Epithelial cell of proximal tubule (primary cell): Measurements from ENCODE around the gene CR1L. TPM values are rescaled to one million over a fixed set of nuclear protein-coding genes. Genes with fewer than 3 reads are reported as not detected.
A peak's percentile ranks its signal among the peaks of the same experiment; 100 is the strongest.
"Not testable (repeated sequence)": the region's sequence is repeated elsewhere in the genome, so short reads cannot be mapped to it uniquely, and the experiment has no call there.

Experiments
- DNase-seq: peaks from one replicate; pipeline ENCODE4 v3.0.0-alpha.2; 2011; ENCODE audit warnings: low read depth
- H3K4me3 ChIP-seq: 2 replicates; pipeline ENCODE4 v1.5.1; 2011; ENCODE audit warnings: low read depth, mild to moderate bottlenecking, low read length
- CTCF ChIP-seq: conservative IDR thresholded peaks from 2 replicates; pipeline ENCODE4 v1.5.1; 2012; ENCODE audit warnings: low read depth, mild to moderate bottlenecking, low read length
- total RNA-seq: library from RNA; depleted of rRNA; stranded (reverse); fragments of >200 nt; gene quantifications from 2 replicates; pipeline ENCODE4 v1.2.3, GENCODE V29; 2015

The CR1L gene
- total RNA-seq, 1 donor from 2014 or later, result not detected

DNA sequence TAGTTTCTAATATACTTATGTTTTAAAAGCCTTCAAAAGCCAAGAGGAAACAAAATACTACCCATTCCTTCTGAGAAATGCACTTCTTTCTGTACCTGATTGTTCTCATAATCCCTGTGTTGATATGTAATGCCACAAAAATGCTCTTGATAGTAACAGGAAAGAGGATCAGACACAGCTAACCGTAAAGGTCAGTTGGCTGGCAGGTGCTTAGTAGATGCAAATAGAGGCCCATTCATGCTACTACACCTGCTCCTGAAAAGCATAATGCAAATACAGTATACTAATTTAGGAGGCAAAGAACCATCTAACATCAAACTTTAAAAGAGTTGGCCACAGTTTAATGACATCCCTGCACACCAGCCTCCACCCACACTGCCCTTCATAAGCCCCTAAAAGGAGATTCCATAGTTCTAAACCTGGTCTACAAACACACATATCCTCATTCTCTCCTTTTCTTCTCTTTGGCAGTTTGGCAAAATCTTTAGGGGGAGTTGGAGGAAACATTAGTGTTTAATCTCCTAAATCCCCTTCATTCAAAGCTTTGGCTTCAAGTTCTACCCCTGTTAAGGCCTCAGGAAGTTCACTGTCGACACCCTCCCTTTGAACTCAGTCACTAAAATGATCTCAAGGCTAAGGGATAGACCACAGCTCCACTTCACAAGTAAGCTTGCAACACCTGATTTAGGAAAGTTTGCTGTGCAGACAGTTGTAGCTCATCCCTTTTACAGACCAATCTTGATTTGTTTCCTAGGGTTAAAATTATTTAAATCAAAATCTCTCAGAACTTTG is 104.0 kb downstream of the CR1L start:
- TF ChIP-seq CTCF, result no peak
- DNase-seq, result no peak
- H3K4me3 ChIP-seq, result no peak overlapping the region

DNA sequence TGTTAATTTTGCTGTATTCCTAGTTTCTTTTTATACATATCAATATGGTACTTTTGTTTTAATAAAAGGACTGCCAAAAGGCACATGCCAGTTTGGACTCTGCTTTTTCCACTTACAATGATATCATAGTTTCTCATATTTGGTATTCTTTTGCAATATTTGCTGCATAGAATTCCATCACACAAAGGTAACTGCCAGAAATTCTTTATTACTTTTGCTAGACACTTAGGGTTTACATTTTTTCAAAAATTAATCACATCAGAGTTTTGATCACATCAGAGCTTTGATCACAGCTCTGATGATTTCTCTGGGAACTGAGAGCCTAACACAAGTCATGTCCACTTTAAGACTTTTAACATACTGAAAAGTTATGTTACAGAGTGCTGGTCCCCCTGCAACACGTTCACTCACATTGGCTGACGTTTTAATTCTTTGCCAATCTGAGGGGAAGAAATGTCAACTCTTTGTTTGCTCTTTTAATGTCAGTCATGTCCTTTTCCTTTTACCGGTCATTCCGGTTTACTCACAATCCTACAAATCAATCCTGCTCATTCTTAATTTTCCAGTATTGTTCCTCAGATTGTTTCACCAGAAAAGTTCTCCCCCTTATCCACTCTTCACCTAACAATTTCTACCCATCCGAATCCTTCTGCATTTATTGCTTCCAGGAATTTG is 105.8 kb downstream of the CR1L start:
- no peak for TF ChIP-seq CTCF
- DNase-seq, result no peak
- peak overlapping the region; percentile 92 for H3K4me3 ChIP-seq

DNA sequence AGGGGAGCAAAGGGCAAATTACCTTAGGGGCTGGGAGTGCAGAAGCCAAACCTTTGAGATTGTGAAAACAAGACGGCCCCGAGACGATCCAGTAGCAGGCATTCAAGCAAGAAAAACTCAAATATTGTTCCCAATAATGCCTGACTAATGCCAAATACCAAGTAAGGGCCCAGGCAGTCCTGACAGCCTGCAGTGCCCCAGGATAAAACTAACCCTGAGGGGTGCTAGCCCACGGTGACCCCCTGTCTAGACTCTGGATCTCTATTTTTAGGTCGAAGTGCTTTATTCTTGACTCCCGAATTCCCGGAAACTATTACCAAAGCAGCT is 106.5 kb downstream of the CR1L start:
- peak overlapping the region; percentile 92 for H3K4me3 ChIP-seq
- not testable (repeated sequence) for DNase-seq

GRCh38 chr1:207751790-207752455 is 107.0 kb downstream of the CR1L start, which contains the start of gene CD46:
Gene CD46, plus strand, starts transcription at chr1:207752054. Its CDS starts 159 bp downstream, at chr1:207752213.
- TF ChIP-seq CTCF, result no peak
- peak; percentile 59 for DNase-seq

DNA sequence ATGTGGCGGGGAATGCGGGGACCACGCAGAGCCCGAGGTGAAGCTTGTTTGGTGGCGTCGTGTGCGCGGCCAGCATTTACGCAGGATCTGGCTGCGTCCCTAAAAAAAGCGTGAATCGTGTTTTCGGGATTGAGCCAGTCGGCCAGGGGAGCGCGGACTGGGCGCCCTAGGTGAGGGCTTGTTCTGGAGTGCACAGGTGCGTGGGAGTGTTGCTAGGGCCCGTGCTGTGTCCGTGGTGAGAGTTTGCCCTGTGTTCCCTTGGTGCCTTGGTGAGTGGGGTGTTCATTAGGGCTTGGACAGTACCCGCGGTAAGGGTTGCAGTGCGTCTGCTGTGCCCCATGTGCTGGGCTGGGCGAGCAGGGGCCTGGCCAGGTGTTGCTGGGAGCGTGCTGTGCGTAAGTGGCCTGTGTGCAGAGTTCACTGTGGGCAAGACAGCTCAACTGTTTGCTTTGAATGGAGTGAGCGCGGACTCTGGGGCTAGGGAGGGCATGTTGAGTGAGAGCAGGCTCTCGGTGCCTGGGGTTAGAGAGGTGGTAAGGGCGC is 107.6 kb downstream of the CR1L start:
- no peak for DNase-seq

More at GRCh38 chr1:207751790-207752455, 107.0 kb downstream of the CR1L start, which contains the start of gene CD46:
- H3K4me3 ChIP-seq, result peak within 1 kb of the TSS; percentile 92

GRCh38 chr1:207753611-207754010 is 108.7 kb downstream of the CR1L start:
- H3K4me3 ChIP-seq, result peak overlapping the region; percentile 92
- no peak for TF ChIP-seq CTCF

More for the DNA sequence above, 107.6 kb downstream of the CR1L start:
- TF ChIP-seq CTCF, result no peak
- H3K4me3 ChIP-seq, result peak overlapping the region; percentile 92

GRCh38 chr1:207754011-207754410 is 109.1 kb downstream of the CR1L start:
- TF ChIP-seq CTCF, result no peak
- DNase-seq, result no peak
- H3K4me3 ChIP-seq, result no peak overlapping the region

More at GRCh38 chr1:207753611-207754010, 108.7 kb downstream of the CR1L start:
- no peak for DNase-seq
